HL-60 (cell line): Measurements from ENCODE around the gene AGAP1.

ENCODE experiments used
- CTCF ChIP-seq: IDR thresholded peaks from one replicate; pipeline ENCODE4 v1.5.1; 2011; ENCODE audit warnings: low read length, control low read depth, inconsistent platforms; ENCODE audit not compliant: insufficient read depth
- GABPA ChIP-seq: IDR thresholded peaks from 2 replicates; pipeline ENCODE4 v1.6.1; 2012; ENCODE audit warnings: low read depth
- POLR2AphosphoS5 ChIP-seq: IDR thresholded peaks from 2 replicates; pipeline ENCODE4 v1.6.1; 2012; ENCODE audit warnings: low read depth
- REST ChIP-seq: IDR thresholded peaks from 2 replicates; pipeline ENCODE4 v1.6.1; 2012; ENCODE audit warnings: low read depth; ENCODE audit not compliant: insufficient replicate concordance
- SPI1 ChIP-seq: IDR thresholded peaks from 2 replicates; pipeline ENCODE4 v1.6.1; 2012; ENCODE audit warnings: low read depth, mild to moderate bottlenecking, borderline replicate concordance

DNA sequence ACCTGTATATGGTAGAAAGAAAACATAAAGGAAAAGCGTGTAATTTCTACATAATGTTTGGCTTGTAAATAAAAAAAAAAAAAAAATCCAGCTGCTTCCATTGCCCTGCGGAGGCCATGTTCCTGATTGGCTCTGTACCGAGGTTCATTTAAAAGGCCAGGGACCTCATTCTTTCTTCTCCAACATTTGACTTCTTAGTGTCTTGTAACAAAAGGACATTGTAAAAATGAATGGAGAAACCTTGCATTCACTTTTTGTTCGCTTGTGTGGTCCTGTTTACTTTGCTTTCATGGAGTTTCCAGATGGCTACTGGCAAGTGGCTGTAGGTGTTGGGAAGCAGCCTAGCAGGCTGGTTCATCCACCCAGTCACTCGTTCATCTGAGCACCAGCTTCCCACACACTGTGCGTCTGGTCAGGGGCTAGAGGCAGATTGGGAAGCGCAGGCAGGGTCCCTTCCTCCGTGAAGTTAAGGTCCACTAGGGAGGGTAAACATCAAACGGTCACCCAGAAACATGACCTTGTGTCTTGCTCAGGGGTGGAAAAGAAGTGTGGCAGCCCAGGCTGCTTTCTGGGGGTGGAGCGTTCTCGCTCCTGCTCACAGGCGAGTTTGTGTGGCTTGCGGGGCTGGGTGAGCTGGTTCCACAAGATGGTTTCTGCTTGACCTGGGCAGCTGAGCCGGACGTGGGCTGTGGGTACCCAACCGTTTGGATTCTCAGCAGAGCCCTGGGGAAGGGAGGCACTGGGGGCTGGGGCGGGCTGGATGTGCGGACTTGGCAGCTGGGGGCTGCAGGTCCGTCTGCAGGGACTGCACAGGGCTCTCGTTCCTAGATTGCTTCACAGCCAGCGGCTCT lies 260.7 kb downstream of the AGAP1 start:
- TF ChIP-seq CTCF (no peak), POLR2AphosphoS5 (no peak), REST (no peak), SPI1 (no peak), GABPA (no peak)
